ENCODE measurements around the gene DNPH1. TPM values are rescaled to one million over a fixed set of nuclear protein-coding genes. Genes with fewer than 3 reads are reported as not detected.

Gene DNPH1
- total and polyA plus RNA-seq, 2 of the 8 experiments (the other 6 are each of a cell fraction or from before 2014, with no cell fraction given): 33.9 to 134 TPM

DNA sequence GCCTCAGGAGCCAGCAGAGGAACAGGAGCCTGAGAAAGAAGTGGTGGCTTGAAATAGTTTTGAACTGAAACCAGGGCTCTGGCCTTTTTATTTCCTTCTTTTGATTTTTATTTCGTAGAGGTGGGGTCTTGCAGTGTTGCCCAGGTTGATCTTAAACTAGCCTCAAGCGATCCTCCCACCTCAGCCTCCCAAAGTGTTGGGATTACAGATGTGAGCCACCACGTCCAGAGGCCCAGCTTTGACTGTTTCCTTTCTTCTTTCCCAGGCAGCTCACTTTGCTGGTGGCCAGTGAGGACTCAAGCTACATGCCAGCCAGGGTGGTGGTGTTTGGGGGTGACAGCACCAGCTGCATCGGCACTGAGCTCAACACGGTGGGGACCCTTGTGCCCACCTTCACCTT lies 26.8 kb downstream of the DNPH1 start (continued):
- TF ChIP-seq, protein P1, sequence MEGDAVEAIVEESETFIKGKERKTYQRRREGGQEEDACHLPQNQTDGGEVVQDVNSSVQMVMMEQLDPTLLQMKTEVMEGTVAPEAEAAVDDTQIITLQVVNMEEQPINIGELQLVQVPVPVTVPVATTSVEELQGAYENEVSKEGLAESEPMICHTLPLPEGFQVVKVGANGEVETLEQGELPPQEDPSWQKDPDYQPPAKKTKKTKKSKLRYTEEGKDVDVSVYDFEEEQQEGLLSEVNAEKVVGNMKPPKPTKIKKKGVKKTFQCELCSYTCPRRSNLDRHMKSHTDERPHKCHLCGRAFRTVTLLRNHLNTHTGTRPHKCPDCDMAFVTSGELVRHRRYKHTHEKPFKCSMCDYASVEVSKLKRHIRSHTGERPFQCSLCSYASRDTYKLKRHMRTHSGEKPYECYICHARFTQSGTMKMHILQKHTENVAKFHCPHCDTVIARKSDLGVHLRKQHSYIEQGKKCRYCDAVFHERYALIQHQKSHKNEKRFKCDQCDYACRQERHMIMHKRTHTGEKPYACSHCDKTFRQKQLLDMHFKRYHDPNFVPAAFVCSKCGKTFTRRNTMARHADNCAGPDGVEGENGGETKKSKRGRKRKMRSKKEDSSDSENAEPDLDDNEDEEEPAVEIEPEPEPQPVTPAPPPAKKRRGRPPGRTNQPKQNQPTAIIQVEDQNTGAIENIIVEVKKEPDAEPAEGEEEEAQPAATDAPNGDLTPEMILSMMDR (IDR thresholded peaks at IDR 0.05; ENCODE audit: control extremely low read depth in 1 of 3, insufficient read depth in 1 of 3, low read depth in 1 of 3, low read length in 3 of 3): no peak
- no peak for TF ChIP-seq RAD21 (IDR thresholded peaks at IDR 0.05 in 1 of 2, conservative IDR thresholded peaks at IDR 0.05 in 1 of 2; ENCODE audit: low read depth in 2 of 2, low read length in 2 of 2)
- TF ChIP-seq SP1 (IDR thresholded peaks at IDR 0.05; ENCODE audit: low read depth, low read length): no peak
- no peak for TF ChIP-seq TCF12 (IDR thresholded peaks at IDR 0.05; ENCODE audit: low read depth, low read length)
- TF ChIP-seq EP300 (IDR thresholded peaks at IDR 0.05; ENCODE audit: borderline replicate concordance in 1 of 2, low read depth in 2 of 2, low read length in 2 of 2): no peak
